OCI-LY3 (cell line): ENCODE data around the gene WTAP.

Source experiments
- EZH2phosphoT487 ChIP-seq: fragments of 200-600 bp; shearing (Covaris generic); IDR thresholded peaks from 2 replicates; pipeline ENCODE4 v1.6.1; 2018; ENCODE audit warnings: antibody characterized with exemption, mixed run types, low read depth
- TF ChIP-seq, protein P1 (sequence below): fragments of 200-600, 300-600 bp; sonication (generic); IDR thresholded peaks from 2 replicates; pipeline ENCODE4 v1.5.1; 2014; ENCODE audit warnings: antibody characterized with exemption, low read length, low read depth

DNA sequence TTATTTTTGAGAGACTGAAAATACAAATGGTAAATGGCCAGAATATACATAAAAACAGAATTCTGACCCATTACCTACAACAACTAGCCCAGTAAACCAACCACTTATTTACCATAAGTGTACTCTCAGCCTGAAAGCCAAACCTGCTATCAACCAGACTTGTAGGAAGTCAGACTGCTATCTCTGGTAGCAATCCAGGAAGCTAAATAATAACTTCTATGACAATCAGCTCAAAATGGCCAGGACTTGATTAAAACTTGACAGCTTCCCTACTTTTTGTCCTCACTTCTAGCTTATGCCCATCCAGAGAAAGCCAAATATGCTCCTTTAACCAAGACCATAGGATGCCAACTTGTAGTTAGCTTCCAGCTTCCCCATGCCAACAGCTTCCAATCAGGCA is 4.7 kb upstream of the WTAP start:
- TF ChIP-seq, protein P1, sequence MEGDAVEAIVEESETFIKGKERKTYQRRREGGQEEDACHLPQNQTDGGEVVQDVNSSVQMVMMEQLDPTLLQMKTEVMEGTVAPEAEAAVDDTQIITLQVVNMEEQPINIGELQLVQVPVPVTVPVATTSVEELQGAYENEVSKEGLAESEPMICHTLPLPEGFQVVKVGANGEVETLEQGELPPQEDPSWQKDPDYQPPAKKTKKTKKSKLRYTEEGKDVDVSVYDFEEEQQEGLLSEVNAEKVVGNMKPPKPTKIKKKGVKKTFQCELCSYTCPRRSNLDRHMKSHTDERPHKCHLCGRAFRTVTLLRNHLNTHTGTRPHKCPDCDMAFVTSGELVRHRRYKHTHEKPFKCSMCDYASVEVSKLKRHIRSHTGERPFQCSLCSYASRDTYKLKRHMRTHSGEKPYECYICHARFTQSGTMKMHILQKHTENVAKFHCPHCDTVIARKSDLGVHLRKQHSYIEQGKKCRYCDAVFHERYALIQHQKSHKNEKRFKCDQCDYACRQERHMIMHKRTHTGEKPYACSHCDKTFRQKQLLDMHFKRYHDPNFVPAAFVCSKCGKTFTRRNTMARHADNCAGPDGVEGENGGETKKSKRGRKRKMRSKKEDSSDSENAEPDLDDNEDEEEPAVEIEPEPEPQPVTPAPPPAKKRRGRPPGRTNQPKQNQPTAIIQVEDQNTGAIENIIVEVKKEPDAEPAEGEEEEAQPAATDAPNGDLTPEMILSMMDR, result no peak
- no peak for TF ChIP-seq EZH2phosphoT487
